Measurements from ENCODE around the gene KCNJ6. TPM values are rescaled to one million over a fixed set of nuclear protein-coding genes. Genes with fewer than 3 reads are reported as not detected.

KCNJ6 gene
- polyA plus RNA-seq, 1 of the 3 experiments (the other 2 are of a cell fraction) = not detected

GRCh38 chr21:37742532-37742931, 173.7 kb downstream of the KCNJ6 start (continued):
- TF ChIP-seq USF2 (IDR thresholded peaks at IDR 0.05; ENCODE audit: borderline replicate concordance, low read depth, low read length) = no peak
- TF ChIP-seq TAF1 (IDR thresholded peaks at IDR 0.05; ENCODE audit: borderline replicate concordance, low read depth, low read length) = no peak
- no peak for TF ChIP-seq CHD2 (IDR thresholded peaks at IDR 0.05; ENCODE audit: low read length, partially characterized antibody)
- no peak for TF ChIP-seq GABPA (IDR thresholded peaks at IDR 0.05; ENCODE audit: low read depth)
- TF ChIP-seq JUND (IDR thresholded peaks at IDR 0.05) = no peak
- no peak for TF ChIP-seq SMC3 (IDR thresholded peaks at IDR 0.05; ENCODE audit: low read depth, low read length)
- no peak for TF ChIP-seq RCOR1 (IDR thresholded peaks at IDR 0.05; ENCODE audit: low read length)

- no peak for TF ChIP-seq MEF2A (IDR thresholded peaks at IDR 0.05; ENCODE audit: borderline replicate concordance, low read depth)
- TF ChIP-seq RCOR1 (IDR thresholded peaks at IDR 0.05; ENCODE audit: low read length) = no peak
- no peak for TF ChIP-seq USF2 (IDR thresholded peaks at IDR 0.05; ENCODE audit: borderline replicate concordance, low read depth, low read length)
- no peak for TF ChIP-seq FOXM1 (IDR thresholded peaks at IDR 0.05; ENCODE audit: low read depth)
- no peak for TF ChIP-seq TCF12 (IDR thresholded peaks at IDR 0.05)
- TF ChIP-seq PBX3 (IDR thresholded peaks at IDR 0.05) = no peak
- ChIA-PET CTCF (no interaction called here), POLR2A (no interaction called here)
- Histone ChIP-seq H2AFZ (ENCODE audit: low read depth) (no peak overlapping the region), H3K9me3 (no peaks in the 10 kb centered on the region), H3K9ac (no peak overlapping the region), H3F3A (replicated peaks; ENCODE audit: insufficient read depth) (no peaks in the 10 kb centered on the region), H4K20me1 (ENCODE audit: insufficient read depth) (no peaks in the 10 kb centered on the region), H3K4me1 (ENCODE audit: control insufficient read depth in 1 of 2, insufficient read depth in 2 of 2, low read depth in 1 of 2, low read length in 1 of 2) (no peaks in the 10 kb centered on the region), H3K4me2 (no peak overlapping the region), H3K4me3 (ENCODE audit: low read depth in 2 of 2, low read length in 1 of 2) (no peak overlapping the region), H3K9me2 (no peaks in the 10 kb centered on the region), H3K79me2 (ENCODE audit: insufficient read depth) (no peaks in the 10 kb centered on the region), H3K27me3 (ENCODE audit: insufficient read depth) (no peaks in the 10 kb centered on the region; the same call in 1 of the 2 replicates), H3K36me3 (replicated peaks in 1 of 2; ENCODE audit: control insufficient read depth in 1 of 2, insufficient read depth in 2 of 2, low read length in 1 of 2) (no peaks in the 10 kb centered on the region), H3K27ac (ENCODE audit: low read depth in 2 of 2, low read length in 1 of 2) (no peak overlapping the region)
- no peak for DNase-seq
Measured at GRCh38 chr21:37742115-37742514, 174.1 kb downstream of the KCNJ6 start.

GRCh38 chr21:37737996-37738395, 178.3 kb downstream of the KCNJ6 start:
- Histone ChIP-seq H3K27me3 (ENCODE audit: insufficient read depth) (no peaks in the 10 kb centered on the region; the same call in 1 of the 2 replicates), H3K9ac (no peak overlapping the region), H3K79me2 (ENCODE audit: insufficient read depth) (no peaks in the 10 kb centered on the region), H4K20me1 (ENCODE audit: insufficient read depth) (no peaks in the 10 kb centered on the region), H3K9me3 (no peaks in the 10 kb centered on the region), H3K4me3 (ENCODE audit: low read depth in 2 of 2, low read length in 1 of 2) (no peak overlapping the region), H3K4me2 (no peak overlapping the region), H3K27ac (ENCODE audit: low read depth in 2 of 2, low read length in 1 of 2) (no peak overlapping the region), H3F3A (replicated peaks; ENCODE audit: insufficient read depth) (no peaks in the 10 kb centered on the region), H3K36me3 (replicated peaks in 1 of 2; ENCODE audit: control insufficient read depth in 1 of 2, insufficient read depth in 2 of 2, low read length in 1 of 2) (no peaks in the 10 kb centered on the region), H3K9me2 (no peaks in the 10 kb centered on the region), H3K4me1 (ENCODE audit: control insufficient read depth in 1 of 2, insufficient read depth in 2 of 2, low read depth in 1 of 2, low read length in 1 of 2) (no peaks in the 10 kb centered on the region), H2AFZ (ENCODE audit: low read depth) (no peak overlapping the region)
- POLR2A ChIA-PET = no interaction called here
- TF ChIP-seq NFIC (IDR thresholded peaks at IDR 0.05; ENCODE audit: borderline replicate concordance) (no peak), MAX (IDR thresholded peaks at IDR 0.05; ENCODE audit: low read depth) (no peak), YY1 (IDR thresholded peaks at IDR 0.05; ENCODE audit: low read depth) (no peak)
- CTCF ChIA-PET = no interaction called here
- DNase-seq = no peak
- 10% methylated on average over 2 of the region's 2 CpGs for WGBS (ENCODE audit: low lambda C conversion rate)
